ENCODE measurements around the gene PACRG. TPM values are rescaled to one million over a fixed set of nuclear protein-coding genes. Genes with fewer than 3 reads are reported as not detected.

PACRG gene
- total and polyA plus RNA-seq, 8 donors, result 1.5 to 6.8 (median 4.6) TPM

DNA sequence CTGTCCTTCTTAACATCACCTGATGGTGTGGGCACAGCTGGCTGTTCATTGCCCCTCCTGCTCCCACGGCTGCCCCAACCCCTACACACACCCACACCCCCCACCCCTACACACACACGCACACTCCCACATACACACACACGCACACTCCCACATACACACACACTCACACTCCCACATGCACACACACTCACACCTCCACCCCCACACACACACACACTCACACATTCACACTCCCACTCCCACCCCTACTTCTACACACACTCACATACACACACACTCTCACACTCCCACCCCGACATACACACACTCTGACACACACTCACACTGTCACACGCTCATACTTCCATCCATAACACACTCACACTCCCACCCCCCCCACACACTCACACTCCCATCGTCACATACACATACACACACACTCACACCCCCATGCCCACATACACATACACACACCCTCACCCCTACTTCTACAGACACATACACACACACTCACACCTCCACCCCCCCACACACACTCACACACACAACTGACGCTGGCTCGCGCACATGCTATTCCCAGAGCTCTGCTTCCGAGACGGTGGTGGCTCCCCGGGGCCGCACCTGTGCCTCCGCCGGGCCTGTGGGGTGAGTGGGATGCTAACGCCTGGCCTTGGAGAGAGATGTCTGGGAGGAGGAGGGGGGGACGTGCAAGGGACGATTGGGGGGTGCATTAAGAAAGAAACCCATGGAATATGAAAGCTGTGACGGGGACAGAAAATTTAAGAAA is 512.0 kb downstream of the PACRG start:
- no peak overlapping the region for H3K4me3 ChIP-seq
- no peak overlapping the region for H3K27ac ChIP-seq
- DNase-seq (no peak), ATAC-seq (no peak)
- H3K36me3 ChIP-seq, result no peaks in the 10 kb centered on the region
- no peaks in the 10 kb centered on the region for H3K27me3 ChIP-seq
- intact Hi-C loops (cut with DNase I), result no loop called here
- H3K4me1 ChIP-seq, result no peaks in the 10 kb centered on the region
- TF ChIP-seq, protein P1, sequence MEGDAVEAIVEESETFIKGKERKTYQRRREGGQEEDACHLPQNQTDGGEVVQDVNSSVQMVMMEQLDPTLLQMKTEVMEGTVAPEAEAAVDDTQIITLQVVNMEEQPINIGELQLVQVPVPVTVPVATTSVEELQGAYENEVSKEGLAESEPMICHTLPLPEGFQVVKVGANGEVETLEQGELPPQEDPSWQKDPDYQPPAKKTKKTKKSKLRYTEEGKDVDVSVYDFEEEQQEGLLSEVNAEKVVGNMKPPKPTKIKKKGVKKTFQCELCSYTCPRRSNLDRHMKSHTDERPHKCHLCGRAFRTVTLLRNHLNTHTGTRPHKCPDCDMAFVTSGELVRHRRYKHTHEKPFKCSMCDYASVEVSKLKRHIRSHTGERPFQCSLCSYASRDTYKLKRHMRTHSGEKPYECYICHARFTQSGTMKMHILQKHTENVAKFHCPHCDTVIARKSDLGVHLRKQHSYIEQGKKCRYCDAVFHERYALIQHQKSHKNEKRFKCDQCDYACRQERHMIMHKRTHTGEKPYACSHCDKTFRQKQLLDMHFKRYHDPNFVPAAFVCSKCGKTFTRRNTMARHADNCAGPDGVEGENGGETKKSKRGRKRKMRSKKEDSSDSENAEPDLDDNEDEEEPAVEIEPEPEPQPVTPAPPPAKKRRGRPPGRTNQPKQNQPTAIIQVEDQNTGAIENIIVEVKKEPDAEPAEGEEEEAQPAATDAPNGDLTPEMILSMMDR (IDR thresholded peaks at IDR 0.05), result no peak
- H3K9me3 ChIP-seq, result no peaks in the 10 kb centered on the region

DNA sequence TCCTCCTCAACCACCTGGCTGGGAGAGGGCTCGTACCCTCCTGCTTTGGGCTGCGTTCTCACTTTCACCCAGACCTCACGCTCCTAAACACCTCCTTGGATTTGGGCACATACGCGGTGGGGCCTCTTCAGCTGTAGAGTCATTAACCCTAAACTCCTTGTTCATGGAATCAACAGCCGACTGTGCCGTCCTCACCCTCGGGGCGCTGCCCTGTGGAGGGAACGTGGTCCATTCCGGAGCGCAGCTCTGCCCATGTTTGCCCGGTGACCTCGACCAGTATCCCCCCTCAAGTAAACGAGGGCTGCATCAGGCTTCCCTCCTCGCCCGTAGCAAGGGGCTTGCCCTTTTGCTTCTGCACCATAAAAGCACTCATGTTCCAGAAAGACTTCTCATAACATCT is 512.8 kb downstream of the PACRG start:
- no peak for ATAC-seq
- no peaks in the 10 kb centered on the region for H3K36me3 ChIP-seq
- no peaks in the 10 kb centered on the region for H3K4me1 ChIP-seq
- intact Hi-C loops (cut with DNase I), result no loop called here
- no peak for DNase-seq
- TF ChIP-seq, protein P1 (IDR thresholded peaks at IDR 0.05), result no peak
- no peaks in the 10 kb centered on the region for H3K27me3 ChIP-seq
- no peaks in the 10 kb centered on the region for H3K9me3 ChIP-seq
- H3K27ac ChIP-seq, result no peak overlapping the region
- H3K4me3 ChIP-seq, result no peak overlapping the region

DNA sequence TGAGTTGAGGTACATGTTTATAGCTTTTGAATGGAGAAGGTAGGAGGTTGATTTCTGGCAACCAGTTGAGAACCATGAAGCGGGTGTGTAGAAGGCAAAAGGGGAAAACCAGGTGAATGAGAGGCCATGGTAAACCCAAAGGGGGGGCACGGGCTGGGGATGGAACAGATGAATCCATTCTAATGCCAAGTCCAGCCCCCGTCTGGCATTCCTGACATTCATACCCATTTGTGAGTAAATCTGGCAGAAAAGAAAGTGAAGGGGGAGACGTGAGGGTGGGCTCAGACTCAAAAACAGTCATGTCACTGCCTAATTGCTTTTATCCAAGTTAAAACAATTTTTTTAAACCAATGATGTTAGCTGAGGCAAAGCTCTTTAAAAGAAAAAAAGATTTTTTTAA is 513.9 kb downstream of the PACRG start:
- intact Hi-C loops (cut with DNase I), result no loop called here
- H3K4me3 ChIP-seq, result no peak overlapping the region
- DNase-seq, result no peak
- H3K4me1 ChIP-seq, result no peaks in the 10 kb centered on the region
- H3K36me3 ChIP-seq, result no peaks in the 10 kb centered on the region
- no peak overlapping the region for H3K27ac ChIP-seq
- ATAC-seq, result no peak
- H3K27me3 ChIP-seq, result no peaks in the 10 kb centered on the region
- TF ChIP-seq, protein P1 (IDR thresholded peaks at IDR 0.05), result no peak
- H3K9me3 ChIP-seq, result no peaks in the 10 kb centered on the region

DNA sequence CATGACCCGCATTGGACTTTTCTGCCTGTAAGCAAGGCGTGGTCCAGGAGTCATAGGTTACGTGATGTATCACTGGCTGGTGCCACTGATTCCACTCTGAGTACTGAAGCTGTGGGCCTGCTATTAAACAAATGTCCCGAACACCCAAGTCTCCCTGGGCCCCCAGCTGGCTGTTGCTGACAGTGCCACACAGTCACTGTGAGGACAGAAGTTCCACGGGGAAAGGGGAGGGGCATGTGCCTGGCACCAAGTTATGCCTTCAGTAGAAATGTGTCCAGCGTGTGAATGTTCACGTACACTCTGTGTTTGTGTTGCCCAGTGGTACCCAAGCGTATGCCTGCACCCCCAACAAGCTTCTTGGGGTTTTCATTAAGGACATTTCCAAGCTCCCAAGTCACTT is 515.3 kb downstream of the PACRG start:
- no peaks in the 10 kb centered on the region for H3K9me3 ChIP-seq

More for the DNA sequence above, 515.3 kb downstream of the PACRG start:
- no peak for ATAC-seq
- Histone ChIP-seq H3K27me3 (no peaks in the 10 kb centered on the region), H3K27ac (no peak overlapping the region), H3K4me3 (no peak overlapping the region), H3K36me3 (no peaks in the 10 kb centered on the region), H3K4me1 (no peaks in the 10 kb centered on the region)
- TF ChIP-seq, protein P1 (IDR thresholded peaks at IDR 0.05), result no peak
- intact Hi-C loops (cut with DNase I), result no loop called here
- DNase-seq, result no peak

All from left lung (tissue), 10 donors.